ENCODE results near the gene FARP1.

The FARP1 gene

DNA sequence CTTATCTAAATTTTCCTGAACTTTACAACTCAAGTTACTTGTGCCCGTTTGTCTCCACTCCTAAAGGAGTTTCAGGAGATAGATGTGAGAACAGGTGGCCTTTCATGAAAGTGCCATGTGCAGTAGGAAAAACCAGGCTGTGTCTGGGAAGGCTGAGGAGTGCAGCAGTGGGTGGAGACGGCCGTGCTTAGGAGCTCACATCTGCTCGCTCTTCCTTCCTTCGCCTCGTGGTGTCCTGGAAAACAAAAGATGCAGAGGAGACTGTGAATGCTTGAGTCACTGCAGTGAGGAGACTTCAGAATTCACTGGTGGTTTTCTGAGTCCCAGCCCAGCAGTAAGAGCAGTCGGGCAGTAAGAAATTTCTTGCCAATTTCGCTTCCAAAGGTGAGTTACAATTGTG lies 172.6 kb downstream of the FARP1 start:
- DNase-seq: peak; percentile 36

GRCh38 chr13:98315902-98316301 lies 173.0 kb downstream of the FARP1 start:
- no peak for DNase-seq

GRCh38 chr13:98317573-98318171 lies 174.8 kb downstream of the FARP1 start:
- no peak for DNase-seq

- no peak for DNase-seq
Measured at GRCh38 chr13:98318263-98318878, 175.5 kb downstream of the FARP1 start.

GRCh38 chr13:98320561-98321105 lies 177.7 kb downstream of the FARP1 start:
- no peak for DNase-seq

GRCh38 chr13:98321395-98321794 lies 178.5 kb downstream of the FARP1 start:
- DNase-seq: no peak

- no peak for DNase-seq
Measured at GRCh38 chr13:98322091-98322718, 179.3 kb downstream of the FARP1 start.

- no peak for DNase-seq
Measured at GRCh38 chr13:98324105-98324504, 181.2 kb downstream of the FARP1 start.

- no peak for DNase-seq
Measured at GRCh38 chr13:98325724-98326123, 182.8 kb downstream of the FARP1 start.

DNA sequence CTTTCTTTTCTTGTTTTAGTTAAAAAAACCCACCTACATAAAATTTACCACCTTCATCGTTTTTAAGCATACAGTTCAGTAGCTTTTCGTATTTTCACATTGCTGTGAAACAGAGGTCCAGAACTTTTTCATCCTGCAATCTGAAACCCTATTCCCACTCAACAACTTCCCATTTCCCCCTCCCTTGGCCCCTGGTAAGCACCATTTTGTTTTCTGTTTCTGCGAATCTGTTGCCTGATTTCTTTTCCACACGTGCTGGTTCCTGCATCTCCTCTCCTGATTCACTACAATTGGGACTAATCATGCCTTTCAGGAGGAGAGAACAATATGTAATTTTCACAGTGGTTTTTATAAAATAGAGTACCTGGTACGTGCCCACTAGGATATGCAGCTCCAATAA lies 183.4 kb downstream of the FARP1 start:
- DNase-seq: no peak

DNA sequence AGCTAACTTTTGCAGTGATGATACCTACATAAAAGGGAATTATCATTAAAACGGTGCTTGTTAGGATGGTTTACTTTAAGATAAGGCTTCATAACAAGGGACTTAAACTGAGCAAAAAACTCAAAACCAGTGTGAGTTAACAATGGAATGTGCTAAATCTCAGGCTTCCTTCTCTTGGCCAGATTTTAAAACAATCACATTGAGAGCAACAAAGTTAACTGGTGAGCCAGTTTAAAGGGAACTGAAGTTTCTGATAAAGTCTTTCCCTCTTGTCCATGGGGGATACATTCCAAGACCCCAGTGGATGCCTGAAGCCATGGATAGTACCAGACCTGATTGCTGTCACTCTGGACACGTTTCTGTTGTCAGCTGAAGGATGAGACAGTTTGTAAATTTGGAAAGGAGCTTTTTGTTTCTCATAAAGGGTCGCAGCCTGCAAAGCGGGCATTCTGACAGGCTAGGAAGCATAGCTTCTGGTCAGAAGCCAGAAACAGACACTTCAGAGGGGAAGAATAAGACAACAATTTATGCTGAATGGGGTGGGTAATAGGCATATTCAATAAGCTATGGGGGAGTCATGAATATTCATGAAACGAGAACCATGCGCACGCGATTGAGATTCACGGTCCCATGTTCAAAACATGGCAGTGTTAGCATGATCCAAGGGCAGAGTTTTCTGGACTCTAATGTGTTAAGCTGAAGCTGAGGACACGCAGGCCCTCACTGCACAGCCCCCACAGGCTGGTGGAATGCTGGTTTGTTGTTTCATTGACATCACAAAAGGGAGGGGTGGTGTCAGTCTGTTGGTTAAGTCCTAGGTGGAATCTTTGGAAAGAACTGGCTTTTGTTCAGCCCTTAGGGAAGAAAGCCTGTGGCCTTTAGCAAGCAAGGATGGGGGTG lies 184.7 kb downstream of the FARP1 start:
- peak; percentile 81 for DNase-seq

- no peak for DNase-seq
Measured at GRCh38 chr13:98328511-98328910, 185.6 kb downstream of the FARP1 start.

- DNase-seq: no peak
Measured at GRCh38 chr13:98332222-98332621, 189.3 kb downstream of the FARP1 start.

- DNase-seq: no peak
Measured at GRCh38 chr13:98332691-98333090, 189.8 kb downstream of the FARP1 start.

DNA sequence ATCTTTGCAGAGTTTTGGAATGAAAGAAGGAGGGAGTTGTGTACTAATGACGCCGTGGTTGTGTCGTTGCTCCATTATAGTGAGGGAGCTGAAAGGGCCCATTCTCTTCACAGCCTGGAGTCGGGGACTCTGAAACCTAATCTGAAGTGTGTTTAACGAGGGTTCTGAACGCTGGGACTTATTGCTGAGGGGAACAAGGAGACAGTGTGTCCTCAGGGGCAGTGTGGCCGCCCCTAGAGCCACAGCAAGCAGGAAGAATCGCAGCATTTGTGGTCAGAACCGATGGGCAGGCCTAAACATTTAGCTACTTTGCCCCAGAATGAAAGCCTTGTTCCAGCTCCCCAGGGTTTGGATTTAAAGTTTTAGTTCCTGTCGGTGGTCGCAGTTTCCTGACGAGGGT lies 190.6 kb downstream of the FARP1 start:
- DNase-seq: no peak

DNA sequence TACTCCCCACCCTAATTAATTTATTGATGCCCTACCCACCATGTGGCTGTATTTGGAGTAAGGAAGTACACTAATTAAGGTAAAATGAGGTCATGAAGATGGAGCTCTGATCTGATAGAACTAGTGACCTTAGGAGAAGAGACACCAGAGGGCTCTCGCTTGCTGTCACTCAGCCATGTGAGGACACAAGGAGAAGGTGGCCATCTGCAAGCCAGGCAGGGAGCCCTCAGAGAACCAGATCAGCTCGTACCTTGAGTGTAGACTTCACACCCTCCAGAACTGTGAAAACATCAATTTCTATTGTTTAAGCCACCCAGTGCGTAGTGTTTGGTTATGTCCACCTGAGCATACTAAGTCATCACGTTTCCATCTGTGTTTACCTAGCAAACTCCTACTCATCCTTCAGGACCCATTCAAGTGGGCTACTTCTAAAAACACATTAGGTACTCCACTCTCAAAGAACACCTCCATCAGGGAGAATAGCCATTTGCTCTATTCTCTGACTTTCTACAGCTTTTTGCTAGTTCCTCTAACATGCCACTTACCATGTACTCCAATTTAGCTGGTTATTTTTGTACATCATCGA lies 191.8 kb downstream of the FARP1 start:
- DNase-seq: no peak

DNA sequence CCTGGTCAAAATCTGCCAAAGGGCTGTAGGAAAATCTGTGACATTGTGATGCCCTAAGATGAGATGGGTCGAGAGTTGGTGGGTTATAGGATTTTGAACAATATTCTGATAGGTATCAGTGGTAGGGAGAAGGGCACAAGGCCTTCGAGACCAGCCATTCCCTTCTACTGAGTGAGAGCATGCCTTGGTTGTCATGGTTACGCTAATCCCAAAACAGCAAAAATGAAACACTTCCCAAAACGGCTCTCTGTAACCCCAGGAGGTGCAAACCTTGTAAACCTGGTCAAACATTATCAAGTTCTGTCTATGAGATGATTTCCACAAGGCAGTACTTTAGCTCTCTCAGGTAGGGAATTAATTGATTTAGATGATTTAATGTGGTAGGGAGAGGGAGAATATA lies 192.8 kb downstream of the FARP1 start:
- no peak for DNase-seq

- DNase-seq: no peak
Measured at GRCh38 chr13:98338310-98338709, 195.4 kb downstream of the FARP1 start.

DNA sequence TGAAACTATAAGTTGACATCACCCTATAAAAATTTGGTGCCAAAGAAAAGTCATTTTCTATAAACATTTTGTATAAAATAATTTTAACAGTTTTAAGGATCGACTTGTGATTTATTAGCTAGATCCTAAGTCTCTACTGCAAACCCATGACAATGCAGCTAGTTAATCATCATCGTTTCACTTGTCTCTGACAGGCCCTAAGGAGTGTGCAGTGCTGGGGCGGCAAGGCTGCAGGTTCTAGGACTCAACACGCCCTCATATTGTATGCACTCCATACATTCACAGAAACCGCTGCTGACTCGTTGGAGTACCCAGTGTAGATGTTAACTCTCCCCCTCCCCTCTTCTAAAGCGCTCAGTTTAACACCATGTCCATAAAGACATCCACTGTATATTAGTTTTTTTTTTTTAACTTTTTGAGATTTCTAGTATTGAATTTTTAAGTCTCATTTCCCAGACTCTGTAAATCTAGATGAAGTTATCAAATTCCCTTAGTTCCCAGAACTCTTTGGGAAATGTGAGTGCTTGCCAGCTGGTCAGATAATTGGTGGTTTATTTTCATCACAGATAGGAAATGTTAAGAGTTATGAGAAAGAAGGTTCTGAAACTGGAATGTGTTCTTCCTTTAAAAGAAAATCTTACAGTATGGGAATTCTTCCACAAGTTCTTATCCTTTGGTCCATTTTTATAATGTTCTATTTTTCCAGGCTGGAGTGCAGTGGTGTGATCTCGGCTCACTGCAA lies 197.0 kb downstream of the FARP1 start:
- no peak for DNase-seq

DNA sequence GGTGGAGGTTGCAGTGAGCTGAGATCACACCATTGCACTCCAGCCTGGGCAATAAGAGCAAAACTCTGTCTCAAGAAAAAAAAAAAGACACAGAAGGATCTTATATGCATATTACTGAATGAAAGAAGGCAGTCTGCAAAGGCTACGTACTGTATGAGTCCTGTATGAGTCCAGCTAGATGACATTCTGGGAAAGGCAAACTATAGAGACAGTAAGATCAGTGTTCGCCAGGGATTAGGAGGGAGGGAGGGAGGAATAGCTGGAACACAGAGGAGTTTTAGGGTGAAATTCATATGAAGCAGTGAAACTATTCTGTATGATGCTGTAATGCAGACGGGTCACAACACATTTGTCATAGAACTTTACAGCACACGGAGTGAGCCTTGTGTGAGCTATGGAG lies 200.1 kb downstream of the FARP1 start:
- DNase-seq: no peak

DNA sequence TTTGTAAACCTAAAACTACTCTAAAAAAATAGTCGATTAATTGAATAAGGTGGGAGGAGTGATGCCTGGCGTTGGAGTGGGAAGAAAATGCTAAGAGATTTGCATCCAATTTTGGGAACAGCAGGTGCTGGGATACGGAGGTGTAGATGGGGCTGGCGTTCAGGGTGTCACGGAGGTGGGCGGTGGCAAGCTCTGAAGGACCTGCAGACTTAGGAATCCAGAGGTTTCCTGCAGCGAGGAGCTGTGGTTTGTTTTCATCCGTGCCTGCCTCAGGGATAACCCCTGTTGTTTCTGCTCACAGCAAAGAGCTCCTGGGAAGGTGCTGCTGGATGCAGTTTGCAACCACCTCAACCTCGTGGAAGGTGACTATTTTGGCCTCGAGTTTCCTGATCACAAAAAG lies 200.6 kb downstream of the FARP1 start:
- DNase-seq: no peak

- no peak for DNase-seq
Measured at GRCh38 chr13:98344392-98344791, 201.5 kb downstream of the FARP1 start.
